GM18505 (cell line): ENCODE data around the gene TCF7L1.

Experiments
- ATAC-seq: cut with Tn5 transposase; IDR thresholded peaks from one replicate; pipeline ENCODE4 v1.9.1; 2021; ENCODE audit not compliant: unreplicated experiment
- POLR2A ChIP-seq: IDR thresholded peaks from 4 replicates; pipeline ENCODE4 v1.6.1; 2011; ENCODE audit warnings: borderline replicate concordance; ENCODE audit not compliant: insufficient read depth, insufficient read length; ENCODE audit errors: extremely low read depth

TCF7L1 gene

GRCh38 chr2:85245891-85246290, 112.7 kb downstream of the TCF7L1 start:
- TF ChIP-seq POLR2A, result no peak
- no peak for ATAC-seq

- TF ChIP-seq POLR2A, result no peak
- ATAC-seq, result no peak
Observed at GRCh38 chr2:85246348-85246747, 113.2 kb downstream of the TCF7L1 start.

- no peak for TF ChIP-seq POLR2A
- no peak for ATAC-seq
Observed at GRCh38 chr2:85247610-85248009, 114.4 kb downstream of the TCF7L1 start.

DNA sequence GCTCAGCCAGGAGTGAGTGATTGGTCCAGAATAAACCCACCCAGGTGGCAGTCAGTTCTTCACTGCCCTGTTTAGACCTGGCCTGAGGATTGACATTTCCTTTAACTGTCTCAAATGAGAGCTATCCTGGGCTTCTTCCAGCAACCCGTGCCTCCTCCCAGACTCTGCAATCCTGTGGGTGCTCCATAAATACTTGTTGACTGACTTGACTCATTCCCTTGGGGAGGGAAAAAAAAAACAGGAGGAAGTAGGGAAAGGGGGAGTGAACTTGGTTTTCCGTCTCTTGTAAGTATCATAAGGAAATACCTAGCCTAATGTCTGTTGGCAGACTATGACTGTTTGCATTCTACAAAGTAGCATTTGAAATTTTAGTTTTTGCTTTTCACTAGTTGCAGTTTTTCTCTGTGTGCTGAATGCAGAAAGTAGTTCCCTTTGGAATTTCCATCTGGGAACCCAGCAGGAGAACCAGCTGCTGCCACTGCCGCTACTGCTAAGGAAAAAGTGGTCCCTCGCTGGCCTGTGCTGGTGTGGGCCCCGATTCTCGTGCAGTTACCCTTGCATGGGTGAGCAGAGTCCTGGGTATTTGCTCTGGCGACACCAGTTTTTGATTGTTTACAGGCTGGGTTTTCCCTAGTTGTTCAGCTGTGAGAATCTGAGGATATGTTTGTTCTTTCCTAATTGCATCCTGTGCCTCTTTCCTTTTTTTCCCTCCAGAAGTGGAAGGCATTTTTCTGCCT, 115.7 kb downstream of the TCF7L1 start:
- no peak for ATAC-seq
- TF ChIP-seq POLR2A, result no peak

DNA sequence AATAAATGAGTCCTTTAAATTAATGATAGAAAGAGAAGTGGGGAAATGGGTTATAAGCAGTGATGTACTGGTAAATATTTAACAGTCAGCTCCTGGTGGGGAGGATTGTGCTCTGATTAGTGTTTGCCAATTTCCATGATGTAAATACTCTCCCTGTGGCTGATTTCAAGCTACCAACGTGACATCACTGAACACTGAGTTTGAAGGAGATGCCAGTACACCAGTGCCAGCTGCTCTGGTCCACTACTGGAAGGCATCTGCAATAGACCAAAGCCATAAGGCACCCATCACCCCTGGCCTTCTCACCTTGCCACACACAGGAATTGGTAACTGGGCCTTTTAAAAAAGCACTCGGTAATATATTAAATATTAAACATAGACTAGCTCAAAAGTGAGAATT, 116.9 kb downstream of the TCF7L1 start:
- ATAC-seq, result no peak
- TF ChIP-seq POLR2A, result no peak

DNA sequence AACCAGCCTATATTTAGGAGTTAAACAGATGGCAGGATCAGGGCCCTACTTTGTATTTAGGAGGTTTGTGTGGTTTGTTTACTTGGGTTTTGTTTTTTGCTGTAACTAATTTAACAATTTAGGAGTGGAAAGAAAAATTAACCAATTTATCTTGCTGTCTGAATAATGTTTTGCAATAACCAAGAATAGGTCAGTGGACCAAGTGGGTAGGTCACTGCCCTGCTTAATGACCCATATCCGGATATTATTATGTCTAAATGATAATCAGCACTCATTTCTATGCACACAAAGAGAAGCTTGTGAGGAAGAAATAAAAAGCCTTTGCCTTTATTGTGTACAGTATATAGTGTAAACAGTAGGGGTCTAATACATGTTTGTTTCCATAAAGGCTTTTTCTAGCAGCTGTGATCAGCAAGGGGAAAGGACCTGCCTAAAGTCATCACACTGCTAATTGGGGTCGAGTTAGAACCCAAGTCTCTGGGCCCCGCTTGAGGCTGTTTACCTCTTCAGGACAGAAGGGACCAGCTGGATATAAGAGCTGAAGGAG, 118.0 kb downstream of the TCF7L1 start:
- no peak for ATAC-seq
- no peak for TF ChIP-seq POLR2A

DNA sequence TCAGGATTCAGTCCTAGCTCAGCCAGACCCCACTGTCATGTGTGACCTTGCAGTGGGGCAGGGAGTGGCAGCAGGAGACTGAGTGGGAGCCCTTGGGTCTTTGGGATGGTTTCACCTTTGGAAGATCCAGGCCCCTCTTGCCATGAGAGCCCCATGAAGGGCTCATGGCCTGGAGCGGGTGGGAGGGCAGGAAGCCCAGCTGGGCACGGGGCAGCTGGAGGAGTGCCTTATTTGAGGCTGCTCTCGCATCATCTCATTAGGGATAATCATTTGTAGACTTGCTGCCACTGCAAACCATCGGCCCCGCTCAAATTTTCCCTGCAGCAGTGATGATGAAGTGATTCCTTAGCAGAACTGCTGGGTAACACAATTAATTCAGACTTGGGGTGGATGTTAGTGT, 120.7 kb downstream of the TCF7L1 start:
- no peak for TF ChIP-seq POLR2A
- ATAC-seq, result no peak

GRCh38 chr2:85254540-85255300, 121.5 kb downstream of the TCF7L1 start:
- no peak for TF ChIP-seq POLR2A
- no peak for ATAC-seq

GRCh38 chr2:85255456-85255812, 122.2 kb downstream of the TCF7L1 start:
- no peak for ATAC-seq
- no peak for TF ChIP-seq POLR2A

DNA sequence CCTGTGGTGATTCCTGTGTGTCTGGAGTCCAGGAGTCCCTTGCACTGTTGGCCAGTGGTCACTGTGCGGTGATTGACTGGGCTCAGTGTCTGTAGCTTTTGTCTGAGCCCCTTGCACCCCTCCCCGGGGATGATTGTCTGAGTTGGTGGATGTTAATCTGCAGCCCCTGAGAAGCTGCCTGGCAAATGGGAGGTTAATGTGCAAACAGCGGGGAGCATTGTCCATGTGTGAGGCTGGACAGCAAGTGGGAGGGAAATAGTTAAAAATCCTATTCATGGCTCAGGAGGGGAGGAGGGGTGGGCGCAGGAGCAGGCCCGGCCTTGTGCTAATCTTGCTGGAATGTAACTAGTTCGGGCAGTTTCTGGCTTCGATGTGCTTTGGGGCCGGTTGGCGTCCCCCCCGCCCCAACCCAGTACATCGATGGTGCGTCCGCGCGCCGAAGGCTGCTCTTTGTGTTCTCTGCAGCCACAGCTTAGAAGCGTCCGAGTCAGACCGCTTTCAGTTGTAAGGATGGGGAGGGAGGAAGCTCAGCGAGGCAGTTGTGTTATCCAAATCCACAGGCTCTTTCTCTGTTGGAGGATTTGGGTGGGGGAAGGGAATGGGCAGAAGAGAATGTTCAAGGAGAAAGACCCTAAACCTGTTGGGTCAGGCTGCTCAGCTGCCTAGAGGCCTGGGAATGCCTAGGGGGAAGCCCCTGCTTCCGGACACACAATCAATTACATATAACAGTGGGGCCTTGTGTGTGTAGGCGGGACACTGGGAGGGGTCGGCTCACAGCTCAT, 122.8 kb downstream of the TCF7L1 start:
- TF ChIP-seq POLR2A, result no peak
- no peak for ATAC-seq

DNA sequence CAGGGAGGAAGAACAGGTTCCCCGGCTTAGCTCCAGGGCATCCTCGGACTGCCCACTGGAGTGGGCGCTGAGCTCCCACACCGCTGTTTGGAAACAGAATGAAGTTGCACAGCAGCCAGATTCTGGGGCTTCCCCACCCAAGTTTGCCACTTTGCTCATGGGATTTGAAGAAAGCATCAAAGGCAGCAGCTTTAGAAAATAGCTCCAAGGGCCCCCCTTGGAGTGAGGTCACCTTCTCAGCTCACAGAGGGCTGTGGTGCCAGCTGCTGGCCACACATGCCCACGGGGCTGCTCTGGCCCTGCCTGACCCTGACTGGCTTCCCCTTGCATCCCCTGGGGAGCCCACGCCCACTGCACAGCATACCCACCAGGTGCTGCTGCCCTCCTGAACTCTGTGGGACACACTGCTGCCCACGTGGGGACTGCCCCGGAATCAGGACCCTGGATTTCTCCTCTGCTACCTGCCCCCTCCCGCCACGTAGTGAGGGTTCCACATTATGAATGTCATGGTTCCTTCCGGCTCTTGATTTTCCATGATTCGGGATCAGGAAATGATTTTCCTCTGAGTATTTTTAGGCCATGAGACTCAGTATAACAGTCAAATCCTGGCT, 124.3 kb downstream of the TCF7L1 start:
- no peak for TF ChIP-seq POLR2A
- no peak for ATAC-seq

DNA sequence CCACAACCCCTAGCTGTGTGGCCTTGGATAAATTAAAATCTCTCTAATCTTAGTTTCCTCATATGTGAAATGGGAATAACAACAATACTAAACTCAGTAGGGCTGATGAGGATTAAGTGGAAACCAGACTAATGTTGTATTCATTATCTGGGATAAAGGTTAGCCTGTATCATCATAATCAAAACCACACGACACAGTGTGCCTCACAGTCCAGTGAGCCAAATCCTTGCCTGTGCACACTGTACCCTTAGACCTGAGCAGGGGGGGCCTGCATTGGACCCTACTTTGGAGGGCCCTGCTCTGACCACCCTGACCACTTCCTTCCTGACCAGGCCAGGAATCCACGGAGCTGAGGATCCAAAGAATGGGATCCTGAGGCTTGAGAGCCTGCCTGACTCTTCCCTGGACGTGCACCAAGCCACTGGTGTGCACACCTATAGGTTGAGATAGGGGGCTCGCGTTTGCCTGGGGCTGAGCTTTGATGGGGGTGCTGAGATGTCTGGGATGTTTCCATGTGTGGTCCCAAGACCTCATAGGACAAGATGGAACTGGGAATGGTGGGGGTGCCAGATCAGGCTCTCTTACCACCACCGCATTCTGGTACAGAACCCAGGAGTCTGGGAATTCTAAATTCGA, 124.9 kb downstream of the TCF7L1 start:
- TF ChIP-seq POLR2A, result no peak
- ATAC-seq, result no peak
